ENCODE results near the gene MYO7A. TPM values are rescaled to one million over a fixed set of nuclear protein-coding genes. Genes with fewer than 3 reads are reported as not detected.
A peak's percentile ranks its signal among the peaks of the same experiment; 100 is the strongest.

The MYO7A gene
- total RNA-seq, 3 donors from 2014 or later: 4.3 to 23.5 (median 4.5) TPM

DNA sequence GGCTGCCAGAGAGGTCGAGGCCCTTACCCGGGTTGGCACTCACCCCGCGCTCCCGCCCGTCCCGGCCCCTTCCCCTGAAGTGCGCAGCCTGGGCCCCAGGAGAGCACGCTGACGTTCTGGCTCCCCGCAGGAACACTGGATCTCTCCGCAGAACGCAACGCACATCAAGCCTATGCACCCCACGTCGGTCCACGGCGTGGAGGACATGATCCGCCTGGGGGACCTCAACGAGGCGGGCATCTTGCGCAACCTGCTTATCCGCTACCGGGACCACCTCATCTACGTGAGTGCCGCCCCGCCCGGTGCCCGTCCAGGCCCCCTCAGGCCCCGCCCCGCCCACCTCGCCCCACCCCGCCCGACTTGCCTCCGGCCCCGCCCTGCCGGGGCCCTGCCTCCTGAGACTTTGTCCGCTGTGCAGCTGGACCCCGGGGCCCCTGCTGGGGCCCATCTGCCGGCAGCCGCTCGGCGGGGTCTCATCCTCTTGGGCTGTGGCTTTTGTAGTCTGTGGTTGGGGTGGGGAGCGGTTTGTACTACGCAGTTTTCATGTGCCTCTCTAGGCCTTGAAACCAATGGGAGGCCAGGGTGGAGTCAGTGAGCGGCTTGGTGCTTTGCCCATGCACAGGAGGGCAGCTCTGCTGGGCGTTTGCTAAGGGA lies 19.7 kb downstream of the MYO7A start:
- H3K4me1 ChIP-seq: no peaks in the 10 kb centered on the region
- no peaks in the 10 kb centered on the region for H3K27me3 ChIP-seq
- H3K27ac ChIP-seq: no peak overlapping the region
- H3K36me3 ChIP-seq: no peaks in the 10 kb centered on the region
- H3K9me3 ChIP-seq: no peaks in the 10 kb centered on the region
- no peak for TF ChIP-seq POLR2A (IDR thresholded peaks at IDR 0.05)
- intact Hi-C loops (cut with DNase I; ENCODE audit: low total_unique reads): no loop called here
- no peak for DNase-seq (ENCODE audit: low spot score in 2 of 2)
- H3K4me3 ChIP-seq: peak overlapping the region in 1 of 3 donors; percentile 10

- Histone ChIP-seq H3K27ac (no peak overlapping the region), H3K27me3 (no peaks in the 10 kb centered on the region), H3K36me3 (no peaks in the 10 kb centered on the region), H3K9me3 (no peaks in the 10 kb centered on the region), H3K4me3 (no peak overlapping the region), H3K4me1 (no peaks in the 10 kb centered on the region)
- TF ChIP-seq POLR2A (IDR thresholded peaks at IDR 0.05) (no peak), POLR2AphosphoS5 (IDR thresholded peaks at IDR 0.05) (no peak), CTCF (IDR thresholded peaks at IDR 0.05) (no peak)
- intact Hi-C loops (cut with DNase I; ENCODE audit: low total_unique reads): no loop called here
- no peak for DNase-seq (ENCODE audit: low spot score in 2 of 2)
Measured at GRCh38 chr11:77148963-77149715, 21.1 kb downstream of the MYO7A start.

DNA sequence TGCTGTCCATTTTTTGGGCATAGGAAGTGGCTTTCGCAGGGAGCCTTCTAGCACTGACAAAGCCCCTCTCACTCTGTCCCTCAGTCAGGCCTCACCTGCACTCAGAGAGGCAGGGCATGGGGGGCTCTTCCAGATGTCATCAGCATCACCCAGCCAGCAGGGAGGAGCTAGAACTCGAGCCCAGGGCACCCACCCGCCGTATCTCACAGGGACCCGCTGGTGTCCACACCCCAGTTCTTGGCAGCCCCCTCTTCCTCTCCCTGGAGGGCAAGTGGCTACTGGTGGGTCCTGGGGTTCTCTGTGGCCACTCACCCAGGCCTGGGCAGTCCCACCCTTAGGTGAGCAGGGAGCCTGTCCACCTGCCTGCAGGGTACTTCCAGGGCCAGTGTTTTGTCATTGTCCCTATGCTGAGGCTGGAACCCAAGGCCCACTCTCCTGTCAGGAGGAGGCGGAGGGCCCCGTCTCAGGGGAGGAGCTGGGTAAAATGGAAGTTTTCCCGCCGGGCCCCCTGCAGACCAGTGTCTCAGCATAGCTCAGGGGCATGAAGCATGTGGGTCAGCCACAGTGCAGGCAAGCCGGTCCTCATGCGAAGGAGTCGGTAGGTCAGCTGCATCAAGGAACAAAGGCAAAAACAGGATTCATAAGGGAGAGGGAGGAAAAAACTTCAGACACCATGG lies 21.8 kb downstream of the MYO7A start:
- Histone ChIP-seq H3K9me3 (no peaks in the 10 kb centered on the region), H3K4me3 (no peak overlapping the region), H3K27me3 (no peaks in the 10 kb centered on the region), H3K36me3 (no peaks in the 10 kb centered on the region), H3K27ac (no peak overlapping the region), H3K4me1 (no peaks in the 10 kb centered on the region)
- DNase-seq (ENCODE audit: low spot score in 2 of 2): no peak
- TF ChIP-seq POLR2A (IDR thresholded peaks at IDR 0.05) (no peak), POLR2AphosphoS5 (IDR thresholded peaks at IDR 0.05) (no peak), CTCF (IDR thresholded peaks at IDR 0.05) (no peak)
- intact Hi-C loops (cut with DNase I; ENCODE audit: low total_unique reads): no loop called here

DNA sequence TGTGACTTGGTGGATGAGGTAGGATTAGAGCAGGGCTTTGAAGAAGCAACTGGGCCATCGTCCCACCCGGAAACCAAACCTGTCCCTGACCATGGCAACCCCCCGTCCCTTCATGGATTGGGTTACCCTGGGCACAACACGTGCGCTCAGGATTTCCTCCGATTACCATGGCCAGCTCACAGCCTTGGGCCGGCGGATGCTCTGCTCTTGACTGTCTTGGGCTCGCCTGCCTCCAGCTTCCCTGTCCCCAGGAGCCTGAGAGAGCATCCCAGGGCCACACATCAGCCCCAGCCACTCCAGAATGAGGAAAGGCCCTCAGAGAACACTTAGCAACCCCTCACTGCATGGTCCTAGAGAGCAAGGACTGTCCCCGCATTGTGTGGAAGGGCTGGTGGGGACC lies 22.8 kb downstream of the MYO7A start:
- intact Hi-C loops (cut with DNase I; ENCODE audit: low total_unique reads): no loop called here
- no peak for TF ChIP-seq POLR2A (IDR thresholded peaks at IDR 0.05)
- no peak for TF ChIP-seq CTCF (IDR thresholded peaks at IDR 0.05)
- no peak for TF ChIP-seq POLR2AphosphoS5 (IDR thresholded peaks at IDR 0.05)
- Histone ChIP-seq H3K4me1 (no peaks in the 10 kb centered on the region), H3K36me3 (no peaks in the 10 kb centered on the region), H3K27ac (no peak overlapping the region), H3K9me3 (no peaks in the 10 kb centered on the region), H3K4me3 (no peak overlapping the region), H3K27me3 (no peaks in the 10 kb centered on the region)
- no peak for DNase-seq (ENCODE audit: low spot score in 2 of 2)

DNA sequence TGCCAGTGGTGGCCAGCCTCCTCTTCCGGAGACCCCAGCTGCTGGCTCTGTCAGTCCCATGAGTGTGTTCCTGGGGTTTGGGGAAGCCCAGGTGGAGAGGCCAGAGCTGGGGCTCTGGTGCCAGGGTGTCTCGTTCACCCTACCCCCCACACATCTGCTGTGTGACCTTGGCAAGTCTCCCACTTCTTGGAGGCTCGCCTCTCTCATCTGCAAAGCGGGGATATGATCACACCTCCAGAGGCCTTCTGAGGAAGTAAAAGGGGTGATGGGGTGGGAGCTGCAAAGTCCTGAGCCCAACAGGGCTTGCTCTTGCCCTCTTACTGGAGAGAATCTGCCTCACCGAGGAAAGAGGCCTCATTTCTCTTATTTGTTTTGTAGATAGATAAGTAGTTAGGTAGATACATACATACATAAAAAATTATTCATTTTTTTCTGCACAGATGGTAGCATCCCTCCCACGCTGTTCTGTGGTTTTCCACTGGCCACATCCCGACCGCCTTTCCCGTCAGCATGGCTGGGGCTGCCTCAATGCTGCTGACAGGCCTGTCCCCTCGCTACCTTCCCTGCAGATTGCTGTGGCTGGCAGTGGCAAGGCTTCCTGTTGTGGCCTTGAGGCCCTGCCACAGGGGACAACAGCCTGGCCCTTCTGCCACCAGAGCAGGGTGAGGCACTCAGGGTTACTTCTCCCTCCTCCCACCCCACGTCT lies 23.9 kb downstream of the MYO7A start:
- TF ChIP-seq POLR2A (IDR thresholded peaks at IDR 0.05) (no peak), POLR2AphosphoS5 (IDR thresholded peaks at IDR 0.05) (no peak), CTCF (IDR thresholded peaks at IDR 0.05) (no peak)
- H3K9me3 ChIP-seq: no peaks in the 10 kb centered on the region
- intact Hi-C loops (cut with DNase I; ENCODE audit: low total_unique reads): no loop called here

More for the DNA sequence above, 23.9 kb downstream of the MYO7A start:
- Histone ChIP-seq H3K27ac (no peak overlapping the region), H3K4me3 (no peak overlapping the region), H3K27me3 (no peaks in the 10 kb centered on the region), H3K4me1 (no peaks in the 10 kb centered on the region), H3K36me3 (no peaks in the 10 kb centered on the region)
- no peak for DNase-seq (ENCODE audit: low spot score in 2 of 2)
